ENCODE data around the gene SLC8A2. TPM values are rescaled to one million over a fixed set of nuclear protein-coding genes. Genes with fewer than 3 reads are reported as not detected.

SLC8A2 gene
- total and polyA plus RNA-seq, 3 experiments from 2014 or later: not detected

- peaks cover 6% of the 10 kb centered on the region for H3K4me1 ChIP-seq (ENCODE audit: insufficient read depth, low read length)
- no peak overlapping the region for H3K4me3 ChIP-seq (ENCODE audit: low read length)
- H3K9me3 Mint-ChIP-seq: no peaks in the 10 kb centered on the region
- no peak for DNase-seq
- H3K36me3 Mint-ChIP-seq: peaks cover 0 to 1% (median 0%) of the 10 kb centered on the region in 3 donors
- peaks cover 9 to 17% (median 15%) of the 10 kb centered on the region in 3 donors for H3K4me1 Mint-ChIP-seq
- H3K36me3 ChIP-seq (ENCODE audit: insufficient read depth, low read length): no peaks in the 10 kb centered on the region
- ChIA-PET POLR2A (no interaction called here), CTCF (interaction anchor here (2.6 kb wide), 1 partner anchor 10 kb away, joined by 10 read pairs; the partner anchor contains the start of gene KPTN)
- H3K27ac Mint-ChIP-seq: no peak overlapping the region
- H3K27ac ChIP-seq (ENCODE audit: low read depth, low read length): no peak overlapping the region
- no peak overlapping the region for H3K4me3 Mint-ChIP-seq
- H3K9me3 ChIP-seq (ENCODE audit: low read length): no peaks in the 10 kb centered on the region
- H3K27me3 ChIP-seq (ENCODE audit: insufficient read depth, low read length, poor library complexity, severe bottlenecking): peaks cover 30% of the 10 kb centered on the region
- H3K27me3 Mint-ChIP-seq: peaks cover 33 to 45% of the 10 kb centered on the region in 2 donors
Measured at GRCh38 chr19:47473336-47473735, 1.6 kb upstream of the SLC8A2 start.

- no peak for DNase-seq
- peaks cover 0 to 1% (median 0%) of the 10 kb centered on the region in 3 donors for H3K36me3 Mint-ChIP-seq
- H3K27ac Mint-ChIP-seq: no peak overlapping the region
- peak overlapping the region in 4 of 7 donors; percentile 26 to 86 (median 46) for H3K4me3 Mint-ChIP-seq
- H3K9me3 Mint-ChIP-seq: no peaks in the 10 kb centered on the region
- Histone ChIP-seq H3K27ac (ENCODE audit: low read depth, low read length) (no peak overlapping the region), H3K27me3 (ENCODE audit: insufficient read depth, low read length, poor library complexity, severe bottlenecking) (peaks cover 30% of the 10 kb centered on the region), H3K9me3 (ENCODE audit: low read length) (no peaks in the 10 kb centered on the region), H3K4me1 (ENCODE audit: insufficient read depth, low read length) (peaks cover 6% of the 10 kb centered on the region), H3K36me3 (ENCODE audit: insufficient read depth, low read length) (no peaks in the 10 kb centered on the region), H3K4me3 (ENCODE audit: low read length) (no peak overlapping the region)
- ChIA-PET CTCF (no interaction called here), POLR2A (no interaction called here)
- H3K4me1 Mint-ChIP-seq: peaks cover 9 to 17% (median 15%) of the 10 kb centered on the region in 3 donors
- H3K27me3 Mint-ChIP-seq: peaks cover 38 to 58% of the 10 kb centered on the region in 2 donors
Measured at GRCh38 chr19:47471381-47471732, 336 bp downstream of the SLC8A2 start.

DNA sequence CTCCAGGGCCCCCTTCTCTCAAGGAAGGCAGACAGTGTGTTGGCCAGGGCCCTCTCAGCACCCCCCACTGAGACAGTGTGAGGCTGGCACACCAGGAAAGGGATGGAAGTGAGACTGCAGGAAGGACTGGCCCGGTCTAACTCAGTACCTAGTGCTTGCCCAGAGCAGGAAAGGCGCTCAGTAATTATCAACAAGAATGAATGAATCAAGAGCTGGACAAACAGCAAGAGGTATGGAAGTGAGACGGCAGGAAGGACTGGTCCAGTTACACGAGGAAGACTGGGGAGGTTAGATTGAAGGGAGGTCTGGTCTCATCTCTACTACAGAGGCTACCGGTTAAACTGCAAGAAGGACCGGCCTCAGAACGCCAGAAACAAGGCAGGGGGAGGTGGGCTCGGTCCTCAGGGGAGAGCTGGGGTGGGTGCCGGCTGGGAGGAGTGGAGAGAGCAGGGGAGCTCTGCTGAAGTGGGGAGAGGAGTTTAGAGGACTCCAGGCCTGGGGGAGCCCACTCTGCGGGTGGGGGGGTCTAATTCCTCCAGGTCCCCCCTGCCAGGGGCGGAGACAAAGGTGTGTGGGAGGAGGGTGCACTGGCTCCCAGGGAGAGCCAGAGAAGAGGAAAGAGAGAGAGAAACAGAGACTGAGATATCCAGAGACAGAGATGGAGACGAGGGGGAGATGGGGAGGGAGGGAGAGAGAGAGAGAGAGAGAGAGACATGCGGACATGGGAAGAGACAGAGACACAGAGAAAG, 1.1 kb downstream of the SLC8A2 start:
- H3K4me1 ChIP-seq (ENCODE audit: insufficient read depth, low read length): peaks cover 6% of the 10 kb centered on the region
- H3K27ac Mint-ChIP-seq: peak overlapping the region in 1 of 8 donors; percentile 55
- peak overlapping the region in 2 of 7 donors; percentile 22 to 86 for H3K4me3 Mint-ChIP-seq
- ChIA-PET CTCF (no interaction called here), POLR2A (no interaction called here)
- H3K36me3 ChIP-seq (ENCODE audit: insufficient read depth, low read length): no peaks in the 10 kb centered on the region
- DNase-seq: no peak
- no peaks in the 10 kb centered on the region for H3K9me3 ChIP-seq (ENCODE audit: low read length)
- H3K36me3 Mint-ChIP-seq: peaks cover 0 to 1% (median 0%) of the 10 kb centered on the region in 3 donors
- H3K9me3 Mint-ChIP-seq: no peaks in the 10 kb centered on the region
- no peak overlapping the region for H3K4me3 ChIP-seq (ENCODE audit: low read length)
- H3K27me3 ChIP-seq (ENCODE audit: insufficient read depth, low read length, poor library complexity, severe bottlenecking): peaks cover 30% of the 10 kb centered on the region
- H3K4me1 Mint-ChIP-seq: peaks cover 9 to 17% (median 15%) of the 10 kb centered on the region in 3 donors
- H3K27ac ChIP-seq (ENCODE audit: low read depth, low read length): no peak overlapping the region
- peaks cover 40 to 64% of the 10 kb centered on the region in 2 donors for H3K27me3 Mint-ChIP-seq

GRCh38 chr19:47469719-47470118, 2.0 kb downstream of the SLC8A2 start:
- Histone ChIP-seq H3K27me3 (ENCODE audit: insufficient read depth, low read length, poor library complexity, severe bottlenecking) (peaks cover 30% of the 10 kb centered on the region), H3K27ac (ENCODE audit: low read depth, low read length) (no peak overlapping the region), H3K36me3 (ENCODE audit: insufficient read depth, low read length) (no peaks in the 10 kb centered on the region), H3K9me3 (ENCODE audit: low read length) (no peaks in the 10 kb centered on the region), H3K4me1 (ENCODE audit: insufficient read depth, low read length) (peaks cover 6% of the 10 kb centered on the region), H3K4me3 (ENCODE audit: low read length) (no peak overlapping the region)
- no peak overlapping the region for H3K4me3 Mint-ChIP-seq
- POLR2A ChIA-PET: no interaction called here
- DNase-seq: no peak
- no peak overlapping the region for H3K27ac Mint-ChIP-seq
- no peaks in the 10 kb centered on the region for H3K9me3 Mint-ChIP-seq
- H3K27me3 Mint-ChIP-seq: peaks cover 42 to 69% of the 10 kb centered on the region in 2 donors
- peaks cover 0 to under 1% (median 0%) of the 10 kb centered on the region in 3 donors for H3K36me3 Mint-ChIP-seq
- CTCF ChIA-PET: no interaction called here
- H3K4me1 Mint-ChIP-seq: peaks cover 9 to 17% (median 15%) of the 10 kb centered on the region in 3 donors

DNA sequence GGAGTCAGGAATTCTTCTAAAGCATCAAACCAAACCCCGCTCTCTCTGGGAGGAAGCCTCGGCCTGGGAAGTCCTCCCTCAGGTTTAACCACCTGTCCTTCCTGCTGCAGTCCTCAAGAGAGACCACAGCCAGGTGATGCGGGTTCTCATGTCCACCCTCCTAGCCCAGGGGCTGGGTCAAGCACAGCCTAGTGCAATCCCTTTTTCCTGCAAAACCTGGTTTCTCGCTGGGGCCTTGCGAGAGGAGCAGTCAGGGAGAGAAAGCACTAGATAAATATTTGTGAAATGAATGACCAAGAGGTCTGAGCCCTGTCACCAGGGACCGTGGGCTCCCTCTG, 2.4 kb downstream of the SLC8A2 start:
- Mint-ChIP-seq H3K4me3 (no peak overlapping the region), H3K4me1 (peaks cover 9 to 17% (median 15%) of the 10 kb centered on the region in 3 donors), H3K9me3 (no peaks in the 10 kb centered on the region), H3K36me3 (no peaks in the 10 kb centered on the region), H3K27ac (no peak overlapping the region), H3K27me3 (peaks cover 44 to 69% of the 10 kb centered on the region in 2 donors)
- Histone ChIP-seq H3K4me1 (ENCODE audit: insufficient read depth, low read length) (peaks cover 6% of the 10 kb centered on the region), H3K36me3 (ENCODE audit: insufficient read depth, low read length) (no peaks in the 10 kb centered on the region), H3K27ac (ENCODE audit: low read depth, low read length) (no peak overlapping the region), H3K4me3 (ENCODE audit: low read length) (no peak overlapping the region), H3K9me3 (ENCODE audit: low read length) (no peaks in the 10 kb centered on the region), H3K27me3 (ENCODE audit: insufficient read depth, low read length, poor library complexity, severe bottlenecking) (peaks cover 30% of the 10 kb centered on the region)
- CTCF ChIA-PET: no interaction called here
- POLR2A ChIA-PET: no interaction called here
- DNase-seq: no peak

DNA sequence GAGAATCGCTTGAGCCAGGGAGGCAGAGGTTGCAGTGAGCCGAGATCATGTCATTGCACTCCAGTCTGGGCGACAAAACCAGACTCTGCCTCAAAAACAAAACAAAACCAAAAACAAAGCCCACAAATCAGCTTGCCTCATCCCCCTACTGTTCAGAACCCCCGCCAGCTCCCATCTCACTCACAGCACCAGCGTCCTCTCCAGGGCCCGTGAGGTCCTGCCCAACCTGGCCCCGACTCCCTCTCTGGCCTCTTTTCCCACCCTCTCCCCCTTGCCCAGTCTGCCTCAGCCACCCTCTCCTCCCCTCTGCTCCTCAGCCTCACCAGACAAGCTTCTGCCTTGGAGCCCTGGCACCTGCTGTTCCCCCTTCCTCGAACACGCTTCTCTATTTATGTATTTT, 3.8 kb downstream of the SLC8A2 start:
- peaks cover 30% of the 10 kb centered on the region for H3K27me3 ChIP-seq (ENCODE audit: insufficient read depth, low read length, poor library complexity, severe bottlenecking)
- Mint-ChIP-seq H3K9me3 (no peaks in the 10 kb centered on the region), H3K27me3 (peaks cover 46 to 70% of the 10 kb centered on the region in 2 donors), H3K4me3 (peak overlapping the region in 1 of 7 donors; percentile 76), H3K27ac (no peak overlapping the region), H3K36me3 (no peaks in the 10 kb centered on the region), H3K4me1 (peaks cover 9 to 17% (median 15%) of the 10 kb centered on the region in 3 donors)
- POLR2A ChIA-PET: no interaction called here
- no peak for DNase-seq
- H3K4me1 ChIP-seq (ENCODE audit: insufficient read depth, low read length): peaks cover 6% of the 10 kb centered on the region
- H3K4me3 ChIP-seq (ENCODE audit: low read length): no peak overlapping the region
- CTCF ChIA-PET: no interaction called here
- no peaks in the 10 kb centered on the region for H3K9me3 ChIP-seq (ENCODE audit: low read length)
- H3K27ac ChIP-seq (ENCODE audit: low read depth, low read length): no peak overlapping the region
- H3K36me3 ChIP-seq (ENCODE audit: insufficient read depth, low read length): no peaks in the 10 kb centered on the region

DNA sequence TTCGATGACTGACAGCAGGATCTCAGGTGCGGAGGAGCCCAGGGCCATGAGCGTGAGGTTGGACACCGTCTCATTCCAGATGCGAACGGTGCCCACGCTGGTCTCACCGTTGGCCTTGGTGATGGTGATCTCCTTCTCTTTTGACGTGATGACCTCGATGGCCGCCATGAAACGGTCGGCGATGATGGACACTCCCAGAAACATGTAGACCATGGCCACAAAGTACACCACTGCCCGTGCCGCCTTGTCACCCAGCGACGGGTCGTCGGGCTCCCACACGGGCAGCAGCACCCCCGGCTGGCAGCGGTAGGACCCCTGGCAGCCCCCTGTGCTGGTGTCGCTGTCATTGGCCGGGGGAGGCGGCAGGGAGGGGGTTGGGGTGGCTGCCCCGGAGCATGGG, 5.7 kb downstream of the SLC8A2 start:
- Histone ChIP-seq H3K27me3 (ENCODE audit: insufficient read depth, low read length, poor library complexity, severe bottlenecking) (peaks cover 18% of the 10 kb centered on the region), H3K9me3 (ENCODE audit: low read length) (no peaks in the 10 kb centered on the region), H3K4me1 (ENCODE audit: insufficient read depth, low read length) (no peaks in the 10 kb centered on the region), H3K36me3 (ENCODE audit: insufficient read depth, low read length) (no peaks in the 10 kb centered on the region), H3K27ac (ENCODE audit: low read depth, low read length) (no peak overlapping the region), H3K4me3 (ENCODE audit: low read length) (no peak overlapping the region)
- Mint-ChIP-seq H3K27me3 (peaks cover 38 to 71% of the 10 kb centered on the region in 2 donors), H3K4me1 (peaks cover 3 to 6% (median 5%) of the 10 kb centered on the region in 3 donors), H3K27ac (no peak overlapping the region), H3K9me3 (no peaks in the 10 kb centered on the region), H3K4me3 (no peak overlapping the region), H3K36me3 (no peaks in the 10 kb centered on the region)
- no peak for DNase-seq
- ChIA-PET POLR2A (no interaction called here), CTCF (no interaction called here)

DNA sequence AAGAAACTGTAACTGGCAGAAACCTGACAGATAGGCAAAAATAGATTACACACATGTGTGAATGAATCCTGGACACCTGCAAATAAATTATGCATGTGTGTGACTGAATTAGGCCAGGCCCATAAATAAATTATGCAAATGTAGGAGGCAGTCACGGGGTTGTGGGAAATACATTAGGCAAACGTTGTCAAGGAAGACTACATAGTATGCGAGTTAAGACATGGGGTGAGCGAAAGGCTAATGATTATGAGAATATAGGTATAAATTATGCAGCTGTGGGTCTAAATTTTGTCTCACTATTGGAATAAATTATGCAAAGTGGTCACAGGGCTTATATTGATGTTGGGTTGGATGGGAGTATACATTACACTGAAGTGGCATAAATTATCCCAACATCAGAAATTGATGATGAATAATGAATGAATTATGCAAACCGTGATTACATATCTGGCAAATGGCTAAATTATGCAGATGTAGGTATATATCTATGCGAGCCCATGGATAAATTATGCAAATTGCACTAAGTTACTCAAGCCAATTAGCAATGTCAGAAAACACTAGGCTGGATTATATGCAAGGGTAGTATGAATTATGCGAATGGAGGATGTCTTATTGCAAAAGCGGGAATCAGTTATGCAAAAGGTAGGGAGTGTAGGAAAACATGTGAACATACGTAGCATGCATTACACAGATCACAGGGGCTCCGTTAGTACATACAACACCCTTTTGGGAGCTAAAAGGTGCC, 6.8 kb downstream of the SLC8A2 start:
- Histone ChIP-seq H3K27me3 (ENCODE audit: insufficient read depth, low read length, poor library complexity, severe bottlenecking) (peaks cover 9% of the 10 kb centered on the region), H3K4me3 (ENCODE audit: low read length) (no peak overlapping the region), H3K9me3 (ENCODE audit: low read length) (no peaks in the 10 kb centered on the region), H3K4me1 (ENCODE audit: insufficient read depth, low read length) (no peaks in the 10 kb centered on the region), H3K36me3 (ENCODE audit: insufficient read depth, low read length) (no peaks in the 10 kb centered on the region), H3K27ac (ENCODE audit: low read depth, low read length) (no peak overlapping the region)
- H3K4me1 Mint-ChIP-seq: no peaks in the 10 kb centered on the region
- no peaks in the 10 kb centered on the region for H3K36me3 Mint-ChIP-seq
- no peak for DNase-seq
- H3K9me3 Mint-ChIP-seq: no peaks in the 10 kb centered on the region
- no peak overlapping the region for H3K4me3 Mint-ChIP-seq
- ChIA-PET CTCF (no interaction called here), POLR2A (no interaction called here)
- H3K27me3 Mint-ChIP-seq: peaks cover 35 to 63% of the 10 kb centered on the region in 2 donors
- no peak overlapping the region for H3K27ac Mint-ChIP-seq
